Tibial artery (tissue), 4 donors: ENCODE data around the gene PLEKHJ1.

Experiments used
- DNase-seq, 2 donors: peaks; one replicate each; pipeline ENCODE4 v3.0.0-alpha.2; 2019
- H3K27ac ChIP-seq, 2 donors: fragments of 200-600 bp; sonication (generic) in 1 of 2; 1 replicate in 1 of 2; 2 replicates in 1 of 2; pipeline ENCODE4 v1.5.1; 2018 to 2019; ENCODE audit warnings: mild to moderate bottlenecking in 1 of 2
- H3K27me3 ChIP-seq, 2 donors: fragments of 200-600 bp; sonication (generic) in 1 of 2; one replicate each; pipeline versions ENCODE4 v1.5.1 to v1.6.0; 2016 to 2019
- H3K36me3 ChIP-seq, 3 donors: fragments of 200-600 bp; sonication (generic) in 2 of 3; one replicate each; pipeline ENCODE4 v1.5.1; 2016 to 2019; ENCODE audit warnings: mild to moderate bottlenecking in 2 of 3
- H3K4me1 ChIP-seq, 4 donors: fragments of 200-600 bp; sonication (generic) in 2 of 4; 1 replicate in 3 of 4; 2 replicates in 1 of 4; pipeline ENCODE4 v1.5.1; 2016 to 2019
- H3K4me3 ChIP-seq, 2 donors: fragments of 200-600 bp; sonication (generic) in 1 of 2; 1 replicate in 1 of 2; 2 replicates in 1 of 2; pipeline ENCODE4 v1.5.1; 2018 to 2019; ENCODE audit warnings: mild to moderate bottlenecking in 2 of 2
- H3K9me3 ChIP-seq, 3 donors: fragments of 200-600 bp; sonication (generic) in 1 of 3; one replicate each; pipeline ENCODE4 v1.5.1; 2016 to 2019
- intact Hi-C: fragments of 100-400 bp; cut with DNase I; formaldehyde crosslinking; loops from one replicate; pipeline ENCODE4 v1.15.0; 2023; ENCODE audit warnings: low total_unique reads
- TF ChIP-seq, protein P1 (sequence below), 2 experiments: fragments of 200-600 bp in 1 of 2; fragments of 450-650 bp in 1 of 2; IDR thresholded peaks; one replicate each; pipeline ENCODE4 v1.5.1; 2017 to 2019; ENCODE audit warnings: antibody characterized with exemption in 2 of 2, mild to moderate bottlenecking in 1 of 2, moderate library complexity in 1 of 2

Gene PLEKHJ1

DNA sequence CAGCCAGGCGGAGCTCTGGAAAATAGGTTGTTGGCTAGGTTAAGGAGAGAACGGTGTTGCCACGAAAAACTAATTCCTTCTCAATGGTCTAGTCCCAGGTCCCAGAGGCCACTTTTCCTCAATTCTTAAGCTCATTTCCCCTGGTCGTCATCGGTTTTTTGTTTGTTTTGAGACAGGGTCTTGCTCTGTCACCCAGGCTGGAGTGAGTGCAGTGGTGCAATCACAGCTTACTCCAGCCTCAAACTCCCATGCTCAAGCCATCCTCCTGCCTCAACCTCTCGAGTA is 1.7 kb upstream of the PLEKHJ1 start:
- TF ChIP-seq, protein P1, sequence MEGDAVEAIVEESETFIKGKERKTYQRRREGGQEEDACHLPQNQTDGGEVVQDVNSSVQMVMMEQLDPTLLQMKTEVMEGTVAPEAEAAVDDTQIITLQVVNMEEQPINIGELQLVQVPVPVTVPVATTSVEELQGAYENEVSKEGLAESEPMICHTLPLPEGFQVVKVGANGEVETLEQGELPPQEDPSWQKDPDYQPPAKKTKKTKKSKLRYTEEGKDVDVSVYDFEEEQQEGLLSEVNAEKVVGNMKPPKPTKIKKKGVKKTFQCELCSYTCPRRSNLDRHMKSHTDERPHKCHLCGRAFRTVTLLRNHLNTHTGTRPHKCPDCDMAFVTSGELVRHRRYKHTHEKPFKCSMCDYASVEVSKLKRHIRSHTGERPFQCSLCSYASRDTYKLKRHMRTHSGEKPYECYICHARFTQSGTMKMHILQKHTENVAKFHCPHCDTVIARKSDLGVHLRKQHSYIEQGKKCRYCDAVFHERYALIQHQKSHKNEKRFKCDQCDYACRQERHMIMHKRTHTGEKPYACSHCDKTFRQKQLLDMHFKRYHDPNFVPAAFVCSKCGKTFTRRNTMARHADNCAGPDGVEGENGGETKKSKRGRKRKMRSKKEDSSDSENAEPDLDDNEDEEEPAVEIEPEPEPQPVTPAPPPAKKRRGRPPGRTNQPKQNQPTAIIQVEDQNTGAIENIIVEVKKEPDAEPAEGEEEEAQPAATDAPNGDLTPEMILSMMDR (IDR thresholded peaks at IDR 0.05) = no peak
- Histone ChIP-seq H3K9me3 (no peaks in the 10 kb centered on the region), H3K4me3 (peak overlapping the region; percentile 70 to 73), H3K36me3 (peaks cover 0 to 20% (median 11%) of the 10 kb centered on the region in 3 donors), H3K27ac (peak overlapping the region in 1 of 2 donors; percentile 98), H3K4me1 (peaks cover 0 to 83% (median 64%) of the 10 kb centered on the region in 4 donors), H3K27me3 (no peaks in the 10 kb centered on the region)
- intact Hi-C loops = loop anchor here (5.0 kb wide), 3 partner anchors 34 to 154 kb away; no protein-coding TSS in a partner anchor
- DNase-seq = no peak

DNA sequence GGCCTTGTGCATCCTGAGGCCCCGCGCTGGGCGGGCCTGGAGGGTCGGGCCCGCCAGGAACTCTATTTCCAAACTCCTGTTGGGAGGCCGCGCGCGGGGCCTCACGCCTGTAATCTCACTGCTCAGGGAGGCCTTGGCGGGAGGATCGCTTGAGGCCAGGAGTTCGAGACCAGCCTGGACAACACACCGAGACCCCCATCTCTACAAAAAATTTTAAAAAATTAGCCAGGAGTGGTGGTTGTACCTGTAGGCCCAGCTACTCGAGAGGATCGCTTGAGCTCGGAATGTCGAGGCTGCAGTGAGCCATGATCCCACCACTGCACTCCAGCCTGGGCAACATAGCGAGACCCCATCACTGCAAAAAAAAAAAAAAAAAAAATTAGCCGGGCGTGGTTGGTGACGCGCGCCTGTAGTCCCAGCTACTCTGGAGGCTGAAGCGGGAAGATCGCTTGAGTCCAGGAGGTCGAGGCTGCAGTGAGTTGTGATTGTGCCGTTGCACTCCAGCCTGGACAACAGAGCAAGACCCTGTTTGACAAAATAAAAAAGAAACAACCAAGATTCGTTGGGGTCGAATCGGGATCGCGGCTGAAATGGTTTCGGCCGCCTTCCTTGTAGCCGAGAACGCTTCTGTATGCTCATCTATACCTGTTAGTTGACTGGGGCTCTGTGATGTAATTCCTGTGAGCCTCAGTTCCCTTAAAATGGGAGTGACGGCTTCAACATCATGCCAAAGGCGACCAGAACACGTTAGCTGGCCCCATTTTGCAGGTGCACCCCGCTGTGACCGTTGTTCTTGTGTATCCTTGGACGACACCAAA is 1.1 kb upstream of the PLEKHJ1 start:
- Histone ChIP-seq H3K4me1 (peaks cover 0 to 79% (median 62%) of the 10 kb centered on the region in 4 donors), H3K9me3 (no peaks in the 10 kb centered on the region)
- intact Hi-C loops = loop anchor here (5.0 kb wide), 3 partner anchors 35 to 155 kb away; no protein-coding TSS in a partner anchor

DNA sequence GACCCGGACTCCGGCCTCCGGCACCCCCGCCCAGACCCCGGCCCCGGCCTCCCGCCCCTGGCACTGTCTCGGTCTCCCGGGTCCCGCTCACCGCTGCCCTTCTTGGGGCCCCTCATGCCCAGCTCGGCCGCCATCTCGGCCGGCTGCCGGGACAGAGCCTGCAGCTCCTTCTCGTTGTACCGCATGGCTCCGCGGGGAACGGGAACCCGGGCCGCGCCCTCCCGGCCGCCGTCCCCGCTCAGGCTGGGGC is 140 bp downstream of the PLEKHJ1 start:
- H3K36me3 ChIP-seq = peaks cover 0 to 37% (median 27%) of the 10 kb centered on the region in 3 donors
- TF ChIP-seq, protein P1 (IDR thresholded peaks at IDR 0.05) = no peak
- intact Hi-C loops = loop anchor here (5.0 kb wide), 3 partner anchors 36 to 156 kb away; no protein-coding TSS in a partner anchor
- peak overlapping the region; percentile 70 to 73 for H3K4me3 ChIP-seq
- DNase-seq = no peak
- no peaks in the 10 kb centered on the region for H3K27me3 ChIP-seq
- peak overlapping the region; percentile 88 to 98 for H3K27ac ChIP-seq
- H3K9me3 ChIP-seq = no peaks in the 10 kb centered on the region
- H3K4me1 ChIP-seq = peaks cover 0 to 66% (median 49%) of the 10 kb centered on the region in 4 donors

More for the DNA sequence above, 1.1 kb upstream of the PLEKHJ1 start:
- peaks cover 0 to 24% (median 17%) of the 10 kb centered on the region in 3 donors for H3K36me3 ChIP-seq
- H3K27me3 ChIP-seq = no peaks in the 10 kb centered on the region
- H3K4me3 ChIP-seq = peak overlapping the region; percentile 70 to 73
- TF ChIP-seq, protein P1 (IDR thresholded peaks at IDR 0.05) = no peak
- peak overlapping the region; percentile 88 to 98 for H3K27ac ChIP-seq
- no peak for DNase-seq

DNA sequence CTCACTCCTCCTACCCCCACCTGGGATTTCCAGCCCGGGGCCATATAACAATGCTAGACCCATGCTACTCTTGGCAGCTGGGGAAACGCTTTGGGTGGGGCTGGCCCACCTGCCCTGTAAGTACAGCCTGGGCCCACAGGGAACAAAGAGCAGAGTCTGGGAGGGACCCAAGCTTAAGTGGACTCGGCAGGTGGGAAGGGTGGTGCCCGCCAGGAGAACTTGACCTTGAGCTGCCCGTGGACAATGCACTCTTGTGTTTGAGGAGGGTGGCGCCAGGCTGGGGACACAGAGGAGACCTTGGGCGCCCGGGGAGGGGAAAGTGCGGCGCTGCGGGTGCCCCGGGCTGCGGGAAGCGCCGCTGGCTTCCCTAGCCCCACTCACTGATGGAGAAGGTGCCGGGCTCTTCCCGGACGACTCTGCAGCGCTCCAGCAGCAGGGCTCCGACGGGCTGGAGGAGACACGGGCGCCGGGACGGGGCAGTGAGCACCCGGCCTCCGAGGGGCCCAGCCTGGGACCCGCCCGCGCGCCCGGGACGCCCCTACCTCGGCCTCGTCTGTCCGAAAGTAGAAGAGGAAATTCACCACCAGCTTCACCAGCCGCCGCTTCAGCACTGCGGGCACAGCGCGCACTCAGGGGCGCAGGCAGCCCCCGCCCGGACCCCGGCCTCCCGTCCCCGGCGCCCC is 607 bp downstream of the PLEKHJ1 start:
- DNase-seq = no peak
- Histone ChIP-seq H3K36me3 (peaks cover 0 to 41% (median 31%) of the 10 kb centered on the region in 3 donors), H3K27ac (peak overlapping the region; percentile 88 to 98)

DNA sequence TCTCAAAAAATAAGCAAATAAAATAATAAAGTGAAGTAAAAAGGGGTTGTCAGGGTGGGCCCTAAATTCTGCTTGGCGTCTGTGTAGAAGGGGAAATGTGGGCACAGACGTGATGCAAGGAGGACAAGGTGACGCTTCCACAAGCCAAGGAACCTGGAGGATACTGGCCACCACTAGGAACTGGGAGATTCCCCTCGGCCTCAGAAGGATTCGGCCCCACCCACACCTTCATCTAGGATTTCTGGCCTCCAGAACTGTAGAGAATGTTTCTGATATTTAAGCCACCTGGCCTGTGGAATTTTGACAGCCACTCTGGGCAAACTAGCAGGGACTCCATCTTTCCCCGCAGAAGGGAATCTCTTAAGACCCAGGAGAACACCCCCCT is 1.1 kb downstream of the PLEKHJ1 start:
- Histone ChIP-seq H3K4me3 (peak overlapping the region; percentile 70 to 73), H3K27me3 (no peaks in the 10 kb centered on the region), H3K9me3 (no peaks in the 10 kb centered on the region), H3K36me3 (peaks cover 4 to 47% (median 37%) of the 10 kb centered on the region in 3 donors), H3K4me1 (peaks cover 0 to 56% (median 39%) of the 10 kb centered on the region in 4 donors), H3K27ac (peak overlapping the region; percentile 88 to 98)
- TF ChIP-seq, protein P1 (IDR thresholded peaks at IDR 0.05) = no peak
- intact Hi-C loops = loop anchor here (5.0 kb wide), 3 partner anchors 37 to 157 kb away; no protein-coding TSS in a partner anchor
- no peak for DNase-seq

More for the DNA sequence above, 607 bp downstream of the PLEKHJ1 start:
- peak overlapping the region; percentile 70 to 73 for H3K4me3 ChIP-seq
- intact Hi-C loops = loop anchor here (5.0 kb wide), 3 partner anchors 37 to 157 kb away; no protein-coding TSS in a partner anchor
- TF ChIP-seq, protein P1 (IDR thresholded peaks at IDR 0.05) = no peak
- H3K9me3 ChIP-seq = no peaks in the 10 kb centered on the region
- peaks cover 0 to 61% (median 45%) of the 10 kb centered on the region in 4 donors for H3K4me1 ChIP-seq
- no peaks in the 10 kb centered on the region for H3K27me3 ChIP-seq
